GM18511 (cell line): ENCODE data around the gene AMER1.

Source experiments
- ATAC-seq: cut with Tn5 transposase; IDR thresholded peaks from one replicate; pipeline ENCODE4 v1.9.1; 2021; ENCODE audit warnings: mild to moderate bottlenecking, moderate library complexity; ENCODE audit not compliant: unreplicated experiment

Gene AMER1

DNA sequence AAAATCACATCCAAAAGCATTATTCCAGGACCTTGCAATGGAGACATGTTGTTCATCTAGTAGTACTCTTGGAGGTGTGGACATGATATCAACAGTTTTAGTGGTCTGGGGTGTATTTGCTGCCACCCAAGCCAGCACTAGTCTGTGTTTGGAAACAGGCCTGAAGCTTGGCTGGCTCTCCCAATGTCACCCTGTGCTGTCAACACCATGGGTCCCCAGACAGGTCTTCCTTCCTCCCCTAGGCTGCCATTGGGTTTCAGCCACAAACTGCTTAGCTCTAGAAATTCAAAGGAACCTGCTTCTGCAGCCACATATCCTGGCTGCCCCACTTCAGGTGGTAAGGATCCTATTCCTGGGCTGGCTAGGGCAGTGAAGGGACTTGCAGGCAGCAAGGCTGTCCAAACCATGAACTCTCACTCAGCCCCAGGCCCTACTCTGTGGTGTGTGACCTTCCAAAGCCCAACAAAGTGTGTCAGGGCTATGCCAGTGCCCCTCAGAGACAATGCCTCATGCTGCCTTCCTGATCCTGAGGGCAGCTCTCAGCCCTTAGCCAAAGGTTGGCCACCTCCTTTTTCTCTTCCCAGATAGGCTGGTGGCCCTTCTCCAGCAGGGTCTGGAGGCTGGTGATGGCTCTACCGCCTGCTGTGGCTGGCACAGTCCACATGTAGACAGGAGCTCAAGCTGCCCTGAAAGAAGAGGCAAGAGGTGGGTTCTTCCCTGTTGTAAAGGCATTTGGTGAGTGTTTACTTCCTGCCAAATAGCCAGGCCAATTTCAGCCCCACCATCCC is 18.3 kb downstream of the AMER1 start:
- ATAC-seq = no peak

DNA sequence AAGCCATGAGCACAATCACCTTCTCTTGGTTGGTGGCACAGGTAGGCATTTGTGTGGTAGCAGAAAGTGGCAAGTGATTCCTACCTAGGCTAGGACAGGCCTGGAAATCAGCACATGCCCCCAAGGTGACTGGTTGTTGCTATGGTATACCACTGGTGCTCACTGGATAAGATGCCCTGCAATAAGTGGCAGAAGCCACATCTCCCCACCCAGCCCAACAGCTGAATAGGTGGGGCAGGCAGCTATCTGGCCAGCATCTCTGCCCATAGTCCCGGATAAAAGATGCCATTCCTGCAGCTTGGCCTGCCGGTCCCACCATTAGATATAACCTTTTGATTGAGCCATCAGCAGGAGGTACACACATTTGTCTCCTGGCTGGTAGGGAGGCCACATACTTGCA is 21.1 kb downstream of the AMER1 start:
- no peak for ATAC-seq

- no peak for ATAC-seq
These were observed 23.3 kb downstream of the AMER1 start for GRCh38 chrX:64182208-64182607.

GRCh38 chrX:64176876-64177275 is 28.6 kb downstream of the AMER1 start:
- no peak for ATAC-seq

GRCh38 chrX:64169988-64170387 is 35.5 kb downstream of the AMER1 start:
- ATAC-seq = peak; percentile 85

DNA sequence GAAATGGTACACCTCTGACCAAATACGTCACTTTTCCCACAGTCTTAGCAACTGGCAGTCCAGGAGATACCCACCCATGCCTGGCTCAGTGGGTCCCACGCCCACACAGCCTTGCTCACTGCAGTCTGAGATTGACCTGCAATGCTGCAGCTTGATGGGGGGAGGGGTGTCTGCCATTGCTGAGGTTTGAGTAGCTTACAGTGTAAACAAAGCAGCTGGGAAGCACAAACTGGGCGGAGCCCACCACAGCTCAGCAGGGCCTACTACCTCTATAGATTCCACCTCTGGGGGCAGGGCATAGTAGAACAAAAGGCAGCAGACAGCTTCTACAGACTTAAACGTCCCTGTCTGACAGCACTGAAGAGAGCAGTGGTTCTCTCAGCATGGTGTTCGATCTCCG is 52.7 kb downstream of the AMER1 start:
- ATAC-seq = no peak

- ATAC-seq = no peak
These were observed 53.6 kb downstream of the AMER1 start for GRCh38 chrX:64151911-64152310.

GRCh38 chrX:64150775-64151174 is 54.7 kb downstream of the AMER1 start:
- ATAC-seq = peak; percentile 69
